ENCODE measurements around the gene MUC5AC.

The MUC5AC gene

DNA sequence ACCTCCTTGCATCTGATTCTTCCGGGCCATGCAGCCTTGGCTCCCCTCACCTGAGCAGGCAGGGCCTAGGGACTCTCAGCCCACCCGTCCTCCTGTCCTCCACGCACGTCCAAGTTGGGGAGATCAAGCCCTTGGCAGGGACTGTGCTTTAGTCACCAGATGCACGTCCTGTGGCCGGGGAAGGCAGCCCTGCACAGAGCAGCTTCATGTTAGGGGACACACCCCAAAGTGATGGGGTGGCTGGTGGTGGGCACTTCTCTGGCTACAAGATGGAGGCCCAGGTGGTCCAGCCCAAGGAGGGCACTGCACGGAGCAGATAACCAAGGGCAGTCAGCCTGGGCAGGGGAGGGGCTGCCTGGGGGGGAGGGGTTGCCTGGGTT is 66.3 kb downstream of the MUC5AC start:
- no peak for DNase-seq (ENCODE audit: low read depth in 3 of 3)

DNA sequence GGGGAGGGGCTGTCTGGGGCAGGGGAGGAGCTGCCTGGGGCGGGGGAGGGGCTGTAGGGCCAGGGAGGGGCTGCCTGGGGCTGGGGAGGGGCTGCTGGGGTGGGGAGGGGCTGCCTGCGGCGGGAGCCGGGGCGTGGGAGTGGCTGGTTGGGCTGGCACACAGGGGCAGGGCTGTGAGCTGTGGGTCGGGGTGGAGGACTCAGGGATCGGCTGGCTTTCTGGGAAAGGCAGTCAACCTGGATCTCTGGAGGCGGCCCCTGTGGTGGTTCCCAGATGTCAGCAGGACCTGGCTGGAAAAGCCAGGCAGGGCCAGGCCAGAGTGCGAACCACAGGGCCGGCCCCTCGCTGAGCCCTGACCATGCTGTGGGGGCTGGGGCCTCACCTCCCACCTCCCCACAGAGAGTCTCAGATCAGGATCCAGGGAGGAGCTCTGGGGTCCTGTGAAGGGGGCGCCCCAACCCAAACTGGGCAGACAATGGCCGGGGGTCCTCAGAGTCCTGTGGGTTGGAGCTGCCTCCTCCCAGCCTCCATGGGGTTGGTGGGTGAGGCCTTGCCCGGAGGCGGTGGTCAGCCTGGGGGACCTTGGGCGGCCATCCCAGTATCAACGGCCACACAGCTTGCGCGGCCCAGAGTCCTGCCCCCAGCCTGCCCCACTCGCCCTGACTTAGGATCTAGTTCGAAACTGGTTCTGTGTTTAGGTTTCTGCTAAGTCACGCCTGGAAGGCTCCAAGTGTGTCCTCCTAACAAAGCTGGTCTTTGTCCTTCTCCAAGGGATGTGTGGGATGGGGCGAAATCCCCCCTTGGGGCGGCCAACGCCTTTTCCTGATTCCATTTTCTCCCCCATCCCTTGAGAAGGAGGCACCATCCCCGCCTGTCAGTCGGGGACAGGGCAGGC is 67.0 kb downstream of the MUC5AC start:
- DNase-seq (ENCODE audit: low read depth in 3 of 3) = no peak

GRCh38 chr11:1225386-1226225 is 67.9 kb downstream of the MUC5AC start:
- no peak for DNase-seq (ENCODE audit: low read depth in 3 of 3)

GRCh38 chr11:1226226-1226985 is 68.7 kb downstream of the MUC5AC start:
- DNase-seq (ENCODE audit: low read depth in 3 of 3) = no peak

- DNase-seq (ENCODE audit: low read depth in 3 of 3) = no peak
Measured at GRCh38 chr11:1226986-1227550, 69.3 kb downstream of the MUC5AC start.

GRCh38 chr11:1227551-1228100 is 69.9 kb downstream of the MUC5AC start:
- no peak for DNase-seq (ENCODE audit: low read depth in 3 of 3)

GRCh38 chr11:1228101-1228821 is 70.5 kb downstream of the MUC5AC start:
- no peak for DNase-seq (ENCODE audit: low read depth in 3 of 3)

GRCh38 chr11:1228921-1229451 is 71.2 kb downstream of the MUC5AC start:
- no peak for DNase-seq (ENCODE audit: low read depth in 3 of 3)

- no peak for DNase-seq (ENCODE audit: low read depth in 3 of 3)
Measured at GRCh38 chr11:1229471-1230120, 71.8 kb downstream of the MUC5AC start.

- no peak for DNase-seq (ENCODE audit: low read depth in 3 of 3)
Measured at GRCh38 chr11:1230121-1230455, 72.3 kb downstream of the MUC5AC start.

DNA sequence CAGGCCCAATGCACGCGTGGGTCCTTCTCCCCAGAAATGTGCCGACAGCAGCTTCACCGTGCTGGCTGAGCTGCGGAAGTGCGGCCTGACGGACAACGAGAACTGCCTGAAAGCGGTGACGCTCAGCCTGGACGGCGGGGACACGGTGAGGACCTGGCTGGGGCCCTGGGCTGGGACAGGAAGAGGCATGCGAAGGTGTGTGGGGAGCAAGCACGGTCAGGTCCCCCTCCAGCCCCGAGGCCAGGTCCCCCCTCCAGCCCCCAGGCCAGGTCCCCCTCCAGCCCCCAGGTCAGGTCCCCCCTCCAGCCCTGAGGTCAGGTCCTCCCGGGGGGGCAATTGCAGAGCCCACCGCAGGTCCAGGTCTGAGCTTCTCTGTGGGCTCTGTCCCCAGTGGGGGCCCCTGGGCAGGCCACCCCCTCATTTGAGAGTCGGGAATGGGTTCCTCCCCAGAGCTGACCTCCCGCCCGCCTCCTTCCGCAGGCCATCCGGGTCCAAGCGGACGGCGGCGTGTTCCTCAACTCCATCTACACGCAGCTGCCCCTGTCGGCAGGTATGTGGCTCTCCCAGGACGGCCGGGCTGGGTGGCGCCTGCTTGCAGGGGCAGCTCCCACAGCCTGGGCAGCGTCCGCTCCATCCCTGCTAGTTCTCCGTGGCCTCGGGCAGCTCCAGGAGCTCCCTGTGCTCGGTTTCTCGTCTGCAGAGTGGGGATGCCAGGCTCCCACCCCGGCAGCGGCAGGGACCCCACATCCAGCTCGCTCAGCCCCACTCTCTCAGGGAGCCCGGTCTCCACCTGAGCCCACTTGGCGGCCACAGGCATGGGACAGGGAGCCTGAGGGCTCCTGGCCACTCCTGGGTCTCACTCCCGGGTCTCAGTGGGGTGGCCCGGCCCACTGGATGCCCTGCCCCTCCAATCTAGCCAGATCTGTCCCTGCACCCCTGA is 73.0 kb downstream of the MUC5AC start:
- no peak for DNase-seq (ENCODE audit: low read depth in 3 of 3)

- DNase-seq (ENCODE audit: low read depth in 3 of 3) = no peak
Measured at GRCh38 chr11:1231396-1232020, 73.8 kb downstream of the MUC5AC start.

DNA sequence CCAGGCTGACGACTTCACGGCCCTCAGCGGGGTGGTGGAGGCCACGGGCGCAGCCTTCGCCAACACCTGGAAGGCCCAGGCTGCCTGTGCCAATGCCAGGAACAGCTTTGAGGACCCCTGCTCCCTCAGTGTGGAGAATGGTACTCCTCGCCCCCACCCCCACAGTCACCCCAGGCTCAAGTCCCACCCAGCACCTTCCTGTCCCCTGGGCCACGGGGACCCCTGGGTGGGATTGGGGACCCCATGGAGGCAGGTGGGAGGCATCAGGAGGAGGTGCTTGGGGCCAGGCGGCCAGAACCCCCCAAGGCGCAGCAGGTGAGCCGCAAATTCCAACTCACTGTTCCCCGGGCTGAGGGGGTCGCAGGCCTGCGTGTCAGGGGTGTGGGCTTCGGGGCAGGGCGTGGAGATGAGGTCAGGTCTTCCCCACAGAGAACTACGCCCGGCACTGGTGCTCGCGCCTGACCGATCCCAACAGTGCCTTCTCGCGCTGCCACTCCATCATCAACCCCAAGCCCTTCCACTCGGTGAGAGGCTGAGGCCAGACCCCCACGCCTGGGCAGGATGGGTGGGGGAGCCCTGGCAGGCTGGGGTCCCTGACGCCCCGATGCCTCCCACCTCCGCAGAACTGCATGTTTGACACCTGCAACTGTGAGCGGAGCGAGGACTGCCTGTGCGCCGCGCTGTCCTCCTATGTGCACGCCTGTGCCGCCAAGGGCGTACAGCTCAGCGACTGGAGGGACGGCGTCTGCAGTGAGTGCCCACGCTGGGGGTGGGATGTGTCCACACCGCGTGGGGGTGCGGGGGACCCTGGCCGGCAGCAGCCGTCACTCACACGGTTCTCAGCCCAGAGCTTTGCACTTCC is 74.5 kb downstream of the MUC5AC start:
- no peak for DNase-seq (ENCODE audit: low read depth in 3 of 3)

DNA sequence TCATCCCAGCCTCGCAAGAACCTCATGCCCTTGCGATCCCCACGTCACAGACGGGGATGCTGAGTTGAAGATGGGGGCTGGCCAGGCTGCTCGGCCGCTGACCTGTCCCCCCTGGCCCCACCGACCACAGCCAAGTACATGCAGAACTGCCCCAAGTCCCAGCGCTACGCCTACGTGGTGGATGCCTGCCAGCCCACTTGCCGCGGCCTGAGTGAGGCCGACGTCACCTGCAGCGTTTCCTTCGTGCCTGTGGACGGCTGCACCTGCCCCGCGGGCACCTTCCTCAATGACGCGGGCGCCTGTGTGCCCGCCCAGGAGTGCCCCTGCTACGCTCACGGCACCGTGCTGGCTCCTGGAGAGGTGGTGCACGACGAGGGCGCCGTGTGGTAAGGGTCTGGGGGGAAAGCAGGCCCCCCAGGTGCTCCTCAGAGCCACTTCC is 75.1 kb downstream of the MUC5AC start:
- no peak for DNase-seq (ENCODE audit: low read depth in 3 of 3)

DNA sequence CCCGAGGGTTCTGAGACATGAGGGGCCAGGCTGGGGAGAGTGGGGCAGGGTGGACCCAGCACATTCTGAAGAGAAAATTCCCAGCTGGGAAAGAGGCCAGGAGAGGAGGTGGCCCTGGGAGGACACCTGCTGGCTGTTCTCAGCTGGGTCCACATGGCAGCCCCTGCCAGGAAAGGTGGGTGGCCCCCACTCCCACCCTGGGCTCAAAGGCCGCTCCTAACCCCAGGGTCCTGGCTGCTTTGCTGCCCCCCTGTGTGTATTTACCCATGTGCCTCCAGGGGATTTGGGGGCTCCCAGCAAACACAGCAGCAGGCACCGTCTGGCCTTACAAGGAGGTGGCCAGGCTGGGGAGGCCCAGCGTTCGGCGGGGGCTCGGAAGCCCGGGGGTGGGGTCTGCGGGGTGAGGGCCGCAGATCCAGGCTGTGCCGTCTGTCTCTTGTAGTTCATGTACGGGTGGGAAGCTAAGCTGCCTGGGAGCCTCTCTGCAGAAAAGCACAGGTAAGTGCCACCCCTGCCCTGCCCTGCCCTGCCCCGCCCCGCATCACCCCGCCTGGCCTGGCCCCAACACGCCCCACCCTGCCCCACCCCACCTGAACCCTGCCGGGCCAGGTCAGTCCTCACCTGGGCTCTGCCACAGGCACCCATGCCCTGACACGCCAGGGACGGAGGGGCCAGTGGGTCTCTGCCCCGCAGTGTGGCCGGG is 75.7 kb downstream of the MUC5AC start:
- DNase-seq (ENCODE audit: low read depth in 3 of 3) = no peak

GRCh38 chr11:1234054-1234720 is 76.4 kb downstream of the MUC5AC start:
- DNase-seq (ENCODE audit: low read depth in 3 of 3) = no peak

All from stimulated activated CD4-positive, alpha-beta T cell treated with anti-CD3 and anti-CD28 coated beads, TNF-alpha, amount 100 ng/mL, for 24 hours (primary cell).